BJ (cell line): ENCODE results near the gene CCDC57. TPM values are rescaled to one million over a fixed set of nuclear protein-coding genes. Genes with fewer than 3 reads are reported as not detected.
"Not testable (repeated sequence)": the region's sequence is repeated elsewhere in the genome, so short reads cannot be mapped to it uniquely, and the experiment has no call there.

ENCODE experiments used
- CTCF ChIA-PET: fragments of 350-600 bp; formaldehyde crosslinking; extraction: SDS; loops from one replicate; lab custom pipeline; 2021; ENCODE audit warnings: antibody characterized with exemption, inconsistent platforms; lab: Yijun Ruan, JAX
- POLR2A ChIA-PET: fragments of 300-600 bp; sonication (Branson Sonifier 250); formaldehyde crosslinking; extraction: SDS; loops from one replicate; lab custom pipeline; 2021; ENCODE audit warnings: antibody characterized with exemption; lab: Charles Lee
- DNase-seq: peaks from one replicate; pipeline ENCODE4 v3.0.0-alpha.2; 2011; ENCODE audit warnings: low read depth
- H3K27me3 ChIP-seq: 2 replicates; pipeline ENCODE4 v1.6.0; 2011; ENCODE audit warnings: low read length; ENCODE audit not compliant: control insufficient read depth, insufficient read depth
- H3K36me3 ChIP-seq: 2 replicates; pipeline ENCODE4 v1.5.1; 2011; ENCODE audit warnings: low read length; ENCODE audit not compliant: control insufficient read depth, insufficient read depth
- H3K4me3 ChIP-seq: 2 replicates; pipeline ENCODE4 v1.5.1; 2011; ENCODE audit warnings: low read depth, mild to moderate bottlenecking, control low read depth, low read length
- polyA plus RNA-seq: library from polyadenylated mRNA; depleted of rRNA; stranded (reverse); fragments of >200 nt; gene quantifications from 2 replicates; pipeline ENCODE4 v1.2.3, GENCODE V29; 2011
- TF ChIP-seq, protein P1 (sequence below): IDR thresholded peaks from 2 replicates; pipeline ENCODE4 v1.5.1; 2011; ENCODE audit warnings: low read depth, mild to moderate bottlenecking, control low read depth, inconsistent platforms, low read length, moderate library complexity; ENCODE audit not compliant: insufficient read depth

CCDC57 gene
- polyA plus RNA-seq, 1 experiment, result 15.4 TPM

DNA sequence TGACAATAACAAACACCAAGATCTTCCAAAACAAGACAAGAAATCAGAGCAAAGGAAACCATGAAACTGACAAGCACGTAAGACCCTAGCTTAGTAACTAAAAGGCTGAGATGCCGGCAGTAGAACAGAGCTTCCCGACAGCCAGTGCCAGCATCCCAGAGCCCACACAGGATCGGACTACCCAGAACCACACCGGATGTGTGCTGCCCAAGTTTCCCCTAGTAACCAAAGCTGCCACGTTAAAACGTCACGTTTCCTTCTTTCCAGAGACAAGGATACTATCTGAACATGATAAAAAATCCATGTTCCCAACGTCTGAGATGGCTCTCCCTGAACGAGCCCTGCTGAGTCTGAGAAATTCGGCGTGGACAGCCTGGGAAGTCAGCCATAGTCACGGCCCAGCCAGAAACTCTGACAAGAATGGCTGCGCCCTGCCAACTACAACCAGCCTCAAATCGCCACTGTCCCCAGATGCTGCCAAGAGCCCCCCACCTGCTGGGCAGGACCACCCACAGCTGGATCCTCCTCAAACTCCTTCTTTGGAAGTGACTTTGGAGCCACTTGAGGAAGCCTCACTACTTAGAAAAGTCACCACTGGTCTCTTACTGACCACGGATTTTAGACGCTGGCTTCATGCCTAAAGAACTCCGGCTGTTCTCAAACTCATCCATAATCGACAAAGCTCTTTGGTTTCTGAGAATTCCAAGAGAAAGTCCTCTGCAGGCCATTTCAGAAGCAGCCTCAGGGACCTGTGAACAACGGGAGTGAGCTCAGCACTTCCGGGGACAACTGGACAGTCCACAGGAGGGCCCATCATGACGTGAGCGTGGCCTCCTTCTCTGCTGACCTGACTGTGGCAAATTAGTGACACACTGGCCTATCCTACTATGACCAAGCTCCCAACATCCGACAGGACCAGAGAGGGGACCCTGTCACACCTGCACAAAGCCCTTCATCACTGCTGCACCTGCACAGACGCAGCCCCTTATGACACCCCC lies 16.7 kb downstream of the CCDC57 start:
- peaks cover 27% of the 10 kb centered on the region for H3K36me3 ChIP-seq
- CTCF ChIA-PET, result interaction anchor here (1.0 kb wide), 1 partner anchor 9 kb away, joined by 3 read pairs; no protein-coding TSS in a partner anchor
- DNase-seq, result no peak

DNA sequence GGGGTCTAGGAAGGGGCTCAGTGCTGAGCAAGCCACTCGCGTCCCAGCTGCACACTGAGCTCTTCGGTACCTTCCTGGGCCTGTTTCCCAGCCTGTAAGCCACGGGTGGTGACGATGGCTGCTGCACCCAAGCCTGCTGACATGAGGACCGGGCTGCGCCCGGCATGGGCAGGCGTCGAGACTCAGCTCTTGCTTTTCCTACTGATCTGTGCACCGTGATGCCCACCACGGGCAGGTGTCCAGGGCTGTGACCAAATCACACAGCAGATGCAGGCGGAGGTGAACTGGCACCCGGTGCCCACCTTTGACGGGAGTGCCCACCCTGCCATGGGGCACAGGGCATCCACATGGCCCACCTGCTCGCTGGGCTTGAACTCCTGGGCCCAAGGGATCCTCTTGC lies 17.9 kb downstream of the CCDC57 start:
- Histone ChIP-seq H3K27me3 (no peaks in the 10 kb centered on the region), H3K36me3 (peaks cover 24% of the 10 kb centered on the region), H3K4me3 (no peak overlapping the region)
- ChIA-PET CTCF (interaction anchor here (1.8 kb wide), 1 partner anchor 11 kb away, joined by 7 read pairs; no protein-coding TSS in a partner anchor), POLR2A (no interaction called here)
- TF ChIP-seq, protein P1, sequence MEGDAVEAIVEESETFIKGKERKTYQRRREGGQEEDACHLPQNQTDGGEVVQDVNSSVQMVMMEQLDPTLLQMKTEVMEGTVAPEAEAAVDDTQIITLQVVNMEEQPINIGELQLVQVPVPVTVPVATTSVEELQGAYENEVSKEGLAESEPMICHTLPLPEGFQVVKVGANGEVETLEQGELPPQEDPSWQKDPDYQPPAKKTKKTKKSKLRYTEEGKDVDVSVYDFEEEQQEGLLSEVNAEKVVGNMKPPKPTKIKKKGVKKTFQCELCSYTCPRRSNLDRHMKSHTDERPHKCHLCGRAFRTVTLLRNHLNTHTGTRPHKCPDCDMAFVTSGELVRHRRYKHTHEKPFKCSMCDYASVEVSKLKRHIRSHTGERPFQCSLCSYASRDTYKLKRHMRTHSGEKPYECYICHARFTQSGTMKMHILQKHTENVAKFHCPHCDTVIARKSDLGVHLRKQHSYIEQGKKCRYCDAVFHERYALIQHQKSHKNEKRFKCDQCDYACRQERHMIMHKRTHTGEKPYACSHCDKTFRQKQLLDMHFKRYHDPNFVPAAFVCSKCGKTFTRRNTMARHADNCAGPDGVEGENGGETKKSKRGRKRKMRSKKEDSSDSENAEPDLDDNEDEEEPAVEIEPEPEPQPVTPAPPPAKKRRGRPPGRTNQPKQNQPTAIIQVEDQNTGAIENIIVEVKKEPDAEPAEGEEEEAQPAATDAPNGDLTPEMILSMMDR, result no peak
- no peak for DNase-seq

More for the DNA sequence above, 16.7 kb downstream of the CCDC57 start:
- TF ChIP-seq, protein P1, result no peak
- POLR2A ChIA-PET, result no interaction called here
- H3K27me3 ChIP-seq, result no peaks in the 10 kb centered on the region
- no peak overlapping the region for H3K4me3 ChIP-seq

DNA sequence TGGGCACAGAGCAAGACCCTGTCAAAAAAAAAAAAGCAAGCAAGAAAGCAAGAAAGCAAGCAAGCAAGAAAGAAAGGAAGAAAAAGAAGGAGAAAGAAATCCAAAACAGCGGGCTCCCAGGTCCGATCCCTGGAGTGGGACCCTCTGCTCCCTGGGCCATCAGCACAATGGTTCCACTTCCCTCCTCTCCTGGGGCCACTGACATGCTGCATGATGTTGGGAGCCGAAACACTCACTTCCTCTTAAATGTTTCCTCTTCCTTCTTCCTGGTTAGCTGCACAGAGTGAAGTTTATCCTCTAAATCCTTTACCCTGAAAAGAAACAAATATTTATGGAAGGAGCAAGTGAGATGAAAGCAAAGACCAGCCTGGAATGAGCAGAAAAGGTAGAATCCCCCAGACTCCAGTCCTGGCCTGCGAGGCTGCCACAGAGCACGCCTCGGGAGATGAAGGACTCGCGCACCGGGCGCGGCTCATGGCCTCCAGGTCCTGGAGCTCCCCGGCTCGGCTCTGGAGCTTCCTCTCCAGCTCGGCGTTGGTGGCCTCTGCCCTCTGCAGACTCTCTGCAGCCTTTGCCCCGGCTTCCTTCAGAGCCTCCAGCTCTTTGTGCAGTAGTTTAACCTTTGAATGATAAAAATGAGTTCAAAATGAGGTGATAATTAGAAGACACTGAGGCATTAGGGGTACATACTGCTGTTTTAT lies 19.0 kb downstream of the CCDC57 start:
- TF ChIP-seq, protein P1, result no peak
- no peak overlapping the region for H3K4me3 ChIP-seq
- CTCF ChIA-PET, result interaction anchor here (1.8 kb wide), 1 partner anchor 12 kb away, joined by 7 read pairs; no protein-coding TSS in a partner anchor
- POLR2A ChIA-PET, result no interaction called here
- no peak for DNase-seq
- no peaks in the 10 kb centered on the region for H3K27me3 ChIP-seq
- H3K36me3 ChIP-seq, result peaks cover 24% of the 10 kb centered on the region

DNA sequence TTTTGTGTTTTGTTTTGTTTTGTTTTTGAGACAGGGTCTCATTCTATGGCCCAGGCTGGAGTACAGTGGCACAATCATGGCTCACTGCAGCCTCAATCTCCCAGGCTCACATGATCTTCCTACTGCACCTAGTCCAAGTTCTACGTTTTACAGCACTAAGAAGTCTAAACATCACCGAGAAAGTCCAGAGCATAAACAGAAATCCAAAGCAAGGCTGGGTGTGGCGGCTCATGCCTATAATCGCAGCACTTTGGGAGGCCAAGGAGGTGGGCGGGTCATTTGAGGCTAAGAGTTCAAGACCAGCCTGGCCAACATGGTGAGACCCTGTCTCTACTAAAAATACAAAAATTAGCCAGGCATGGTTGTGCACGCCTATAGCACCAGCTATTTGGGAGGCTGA lies 19.6 kb downstream of the CCDC57 start:
- H3K27me3 ChIP-seq, DNase-seq, POLR2A ChIA-PET, H3K4me3 ChIP-seq: not testable (repeated sequence)
- CTCF ChIA-PET, result interaction anchor here (1.8 kb wide), 1 partner anchor 13 kb away, joined by 7 read pairs; no protein-coding TSS in a partner anchor
- peaks cover 23% of the 10 kb centered on the region for H3K36me3 ChIP-seq

DNA sequence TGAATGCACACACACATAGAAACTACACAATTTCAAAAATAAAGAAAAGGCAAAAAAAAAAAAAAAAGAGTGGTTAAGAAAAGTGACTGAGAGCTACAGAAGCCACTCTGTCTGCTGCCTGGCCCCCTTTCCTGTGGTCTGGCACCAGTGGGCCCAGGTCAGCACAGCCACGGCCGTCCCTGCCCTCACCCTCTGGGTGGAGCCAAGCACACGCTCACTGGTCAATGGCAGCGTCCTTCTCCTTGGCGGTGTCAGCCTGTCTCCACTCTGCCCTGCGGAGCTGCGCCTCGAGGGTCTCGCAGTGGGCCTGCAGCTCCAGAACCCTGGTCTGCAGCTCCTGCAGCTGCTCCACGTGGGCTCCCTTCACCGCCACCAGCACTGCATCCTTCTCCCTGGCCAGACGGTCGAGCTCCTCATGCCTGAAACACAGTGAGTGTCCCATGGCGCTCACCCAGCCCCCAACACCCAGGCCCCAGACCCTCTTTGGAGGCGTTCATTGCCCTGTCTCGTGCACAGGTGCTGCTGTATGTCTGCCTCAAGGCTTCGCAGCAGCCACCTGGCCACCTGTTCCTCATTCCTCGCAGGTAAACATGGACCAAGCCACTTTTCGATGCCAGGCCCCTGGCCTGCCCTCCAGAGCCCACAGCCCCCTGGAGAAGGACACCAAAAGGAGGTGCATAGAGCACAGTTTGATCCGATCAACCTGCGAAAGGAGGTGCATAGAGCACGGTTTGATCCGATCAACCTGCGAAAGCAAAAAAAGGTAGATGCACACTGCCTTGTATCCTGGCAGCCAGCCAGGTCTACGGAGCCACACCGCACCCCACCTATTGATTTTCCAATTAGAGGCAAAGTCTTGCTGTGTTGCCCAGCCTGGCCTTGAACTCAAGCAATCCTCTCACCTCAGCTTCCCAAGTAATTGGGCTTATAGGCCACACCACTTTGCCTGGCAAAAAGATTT lies 24.4 kb downstream of the CCDC57 start:
- POLR2A ChIA-PET, result no interaction called here
- no peak overlapping the region for H3K4me3 ChIP-seq
- CTCF ChIA-PET, result interaction anchor here (0.9 to 1.6 kb wide), 2 partner anchors 17 to 18 kb away, joined by 3 to 4 read pairs; no protein-coding TSS in a partner anchor
- no peaks in the 10 kb centered on the region for H3K27me3 ChIP-seq
- TF ChIP-seq, protein P1, result no peak
- DNase-seq, result no peak
- H3K36me3 ChIP-seq, result peaks cover 11% of the 10 kb centered on the region
